HG03280 (cell line): ENCODE data around the gene DDIAS.
"Not testable (repeated sequence)": the region's sequence is repeated elsewhere in the genome, so short reads cannot be mapped to it uniquely, and the experiment has no call there.

Source experiments
- ATAC-seq: cut with Tn5 transposase; IDR thresholded peaks from one replicate; pipeline ENCODE4 v1.9.1; 2021; ENCODE audit warnings: mild to moderate bottlenecking, moderate library complexity; ENCODE audit not compliant: unreplicated experiment

DDIAS gene

GRCh38 chr11:82890002-82890341 is 11.6 kb upstream of the DDIAS start:
- ATAC-seq = no peak

GRCh38 chr11:82890936-82891335 is 10.6 kb upstream of the DDIAS start:
- no peak for ATAC-seq

- no peak for ATAC-seq
Measured at GRCh38 chr11:82892611-82893169, 8.8 kb upstream of the DDIAS start.

GRCh38 chr11:82895437-82896091 is 6.0 kb upstream of the DDIAS start:
- peak; percentile 21 for ATAC-seq

GRCh38 chr11:82896183-82896582 is 5.4 kb upstream of the DDIAS start:
- ATAC-seq = no peak

GRCh38 chr11:82898241-82898640 is 3.3 kb upstream of the DDIAS start:
- no peak for ATAC-seq

- ATAC-seq = no peak
Measured at GRCh38 chr11:82899186-82899820, 2.2 kb upstream of the DDIAS start.

- no peak for ATAC-seq
Measured at GRCh38 chr11:82899957-82900276, 1.6 kb upstream of the DDIAS start.

- ATAC-seq = peak; percentile 79
Measured at GRCh38 chr11:82900277-82901164, 1.0 kb upstream of the DDIAS start, which contains the start of gene PRCP. Gene PRCP (minus strand): TSS chr11:82900430. CDS start chr11:82900402, 28 bp downstream.

GRCh38 chr11:82901922-82902485 is 468 bp downstream of the DDIAS start:
- ATAC-seq = no peak

- no peak for ATAC-seq
Measured at GRCh38 chr11:82902880-82903279, 1.3 kb downstream of the DDIAS start.

- ATAC-seq = no peak
Measured at GRCh38 chr11:82903843-82904586, 2.5 kb downstream of the DDIAS start.

- no peak for ATAC-seq
Measured at GRCh38 chr11:82906236-82906635, 4.7 kb downstream of the DDIAS start.

- no peak for ATAC-seq
Measured at GRCh38 chr11:82906931-82907330, 5.4 kb downstream of the DDIAS start.

- no peak for ATAC-seq
Measured at GRCh38 chr11:82907371-82907770, 5.8 kb downstream of the DDIAS start.

GRCh38 chr11:82908311-82908710 is 6.8 kb downstream of the DDIAS start:
- no peak for ATAC-seq

GRCh38 chr11:82909015-82909640 is 7.6 kb downstream of the DDIAS start:
- no peak for ATAC-seq

GRCh38 chr11:82919786-82920185 is 18.2 kb downstream of the DDIAS start:
- not testable (repeated sequence) for ATAC-seq

- ATAC-seq = not testable (repeated sequence)
Measured at GRCh38 chr11:82920227-82920626, 18.7 kb downstream of the DDIAS start.
